Adrenal gland (tissue), 5 donors: ENCODE data around the gene CEP131.

Experiments
- CTCF ChIP-seq, 6 experiments: fragments of 450-650 bp in 4 of 6; fragments of 200-600 bp in 2 of 6; sonication (generic) in 1 of 6; IDR thresholded peaks; 1 replicate in 5 of 6; 2 replicates in 1 of 6; pipeline versions ENCODE4 v1.5.1 to v1.8.0; 2016 to 2021; ENCODE audit warnings: antibody characterized with exemption in 6 of 6, mild to moderate bottlenecking in 2 of 6, moderate library complexity in 1 of 6
- POLR2A ChIP-seq, 2 donors: fragments of 450-650 bp; IDR thresholded peaks; one replicate each; pipeline ENCODE4 v1.6.1; 2017; ENCODE audit warnings: antibody characterized with exemption in 2 of 2, mild to moderate bottlenecking in 2 of 2, moderate library complexity in 1 of 2
- donor health status: DM: no; HTN: no; CAD: no.

- TF ChIP-seq CTCF (IDR thresholded peaks at IDR 0.05) (no peak), POLR2A (IDR thresholded peaks at IDR 0.05) (no peak)
Measured at GRCh38 chr17:81242421-81243332, 19.9 kb upstream of the CEP131 start.
